K562 (cell line): ENCODE results near the gene C2. TPM values are rescaled to one million over a fixed set of nuclear protein-coding genes. Genes with fewer than 3 reads are reported as not detected.
A peak's percentile ranks its signal among the peaks of the same experiment; 100 is the strongest.

Experiments
- BHLHE40 ChIP-seq: IDR thresholded peaks from 2 replicates; pipeline ENCODE4 v1.6.1; 2011; ENCODE audit warnings: low read length, improper control_type of control experiment
- E4F1 ChIP-seq: fragments of 250-450 bp; sonication (Bioruptor Pico); IDR thresholded peaks from 2 replicates; pipeline ENCODE4 v1.5.0; 2021; ENCODE audit warnings: mild to moderate bottlenecking, borderline replicate concordance
- ETV6 ChIP-seq, 3 experiments: fragments of 150-350 bp in 1 of 3; sonication (generic) in 1 of 3; formaldehyde crosslinking in 1 of 3; IDR thresholded peaks; 2 replicates each; pipeline versions ENCODE4 v1.6.1 to v1.8.0; 2014 to 2022; ENCODE audit warnings: borderline replicate concordance in 2 of 3, low read depth in 2 of 3, antibody characterized with exemption in 1 of 3, low read length in 1 of 3, mild to moderate bottlenecking in 1 of 3, missing genetic modification reagents in 1 of 3
- KDM5B ChIP-seq: fragments of 200-600 bp; sonication (generic); IDR thresholded peaks from 2 replicates; pipeline ENCODE4 v1.6.1; 2012; ENCODE audit warnings: low read depth, mild to moderate bottlenecking, moderate library complexity, low read length, control low read depth, inconsistent platforms; ENCODE audit not compliant: insufficient replicate concordance
- PHF20 ChIP-seq: fragments of 450-650 bp; IDR thresholded peaks from 2 replicates; pipeline ENCODE4 v1.6.1; 2018; ENCODE audit not compliant: partially characterized antibody
- ZNF282 ChIP-seq: sonication (generic); formaldehyde crosslinking; IDR thresholded peaks from 2 replicates; pipeline ENCODE4 v1.8.1; 2023; ENCODE audit warnings: missing genetic modification reagents
- polyA plus RNA-seq, 8 experiments: library from polyadenylated mRNA; depleted of rRNA in 4 of 8; stranded (reverse) in 5 of 8; unstranded in 3 of 8; fragments of >200 nt; fragmentation: Nextera tagmentation in 2 of 8; fragmentation: Illumina TruSeq in 1 of 8; extraction: Ambion mirVana in 2 of 8; extraction: Trizol in 1 of 8; gene quantifications; 2 replicates each; pipeline versions ENCODE4 v1.2.1 to v1.2.3, GENCODE V29; 2011 to 2014; ENCODE audit warnings: inconsistent platforms in 1 of 8, missing spikeins in 1 of 8
- total RNA-seq, 7 experiments: library from RNA; depleted of rRNA in 6 of 7; stranded (reverse); fragments of >200 nt in 6 of 7; fragmentation: Illumina TruSeq in 2 of 7; extraction: Trizol in 2 of 7; gene quantifications; 2 replicates each; pipeline versions ENCODE4 v1.2.1 to v1.2.3, GENCODE V29; 2011 to 2021; ENCODE audit warnings: low replicate concordance in 1 of 7
- TF ChIP-seq, protein P1 (sequence below): fragments of 450-650 bp; formaldehyde crosslinking; IDR thresholded peaks from 2 replicates; pipeline ENCODE4 v1.4.0; 2022; ENCODE audit warnings: mild to moderate bottlenecking, moderate library complexity

C2 gene
- total and polyA plus RNA-seq, 9 of the 15 experiments (the other 6 are each of a cell fraction or from before 2014, with no cell fraction given), result 0.05 to 1.1 (median 0.39) TPM; not detected in 1

DNA sequence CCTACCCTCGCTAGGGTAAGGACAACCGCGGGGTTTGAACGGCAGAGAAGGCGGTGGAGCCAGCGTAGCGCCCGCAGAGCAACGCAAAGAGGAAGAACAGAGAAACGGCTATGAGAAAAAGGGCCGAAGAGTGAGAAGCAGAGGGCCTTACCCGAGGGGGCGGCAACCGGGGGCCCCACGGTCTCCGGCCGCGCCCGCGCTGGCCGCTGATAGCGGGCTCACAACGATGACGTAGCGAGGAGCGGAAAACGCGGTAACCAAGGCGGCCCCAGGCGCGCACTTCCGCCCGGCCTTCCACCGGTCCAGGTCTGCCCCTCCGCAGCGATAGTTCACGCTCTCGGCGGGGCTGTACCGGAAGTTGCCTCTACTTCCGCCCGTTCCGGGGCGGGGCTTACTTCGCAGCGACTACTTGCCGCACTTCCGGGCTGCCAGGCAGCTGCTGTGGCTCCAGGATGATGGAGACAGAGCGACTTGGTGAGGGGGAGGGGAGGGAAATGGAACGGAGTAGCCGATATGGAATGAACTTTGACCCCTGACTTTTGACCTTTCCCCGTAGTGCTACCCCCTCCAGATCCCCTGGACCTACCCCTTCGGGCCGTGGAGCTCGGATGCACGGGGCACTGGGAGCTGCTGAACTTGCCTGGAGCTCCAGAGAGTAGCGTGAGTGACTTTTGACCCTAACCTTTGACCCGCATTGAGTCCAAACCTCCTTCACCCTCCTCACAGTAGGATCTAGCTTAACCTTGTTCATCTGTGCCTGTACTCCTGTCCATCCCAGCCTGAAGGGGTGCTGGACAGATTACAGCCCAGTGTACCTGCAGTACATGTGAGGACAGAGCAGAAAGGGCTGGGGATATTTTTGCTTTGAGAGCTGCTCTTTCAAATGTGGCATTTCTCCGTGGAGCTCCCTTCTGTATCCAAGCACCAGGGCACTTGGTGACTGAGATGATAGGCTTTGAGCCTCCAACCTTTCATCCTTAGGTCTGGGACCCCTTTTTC is 31.5 kb downstream of the C2 start, which contains the start of the genes NELFE and SKIC2 (continued):
- TF ChIP-seq PHF20 (peak; percentile 94), BHLHE40 (peak; percentile 59), E4F1 (peak; percentile 41; the same call in 1 of the 2 replicates), ETV6 (IDR thresholded peaks at IDR 0.05; ENCODE audit: borderline replicate concordance in 1 of 2, low read depth in 2 of 2, low read length in 1 of 2) (peak in 1 of 2 experiments; percentile 81; a peak in 1 of 4 replicates), ETV6 (CRISPR knock-in tag; IDR thresholded peaks at IDR 0.05; ENCODE audit: borderline replicate concordance) (no peak), ZNF282 (CRISPR knock-in tag) (no peak), KDM5B (peak; percentile 44)
- TF ChIP-seq, protein P1, sequence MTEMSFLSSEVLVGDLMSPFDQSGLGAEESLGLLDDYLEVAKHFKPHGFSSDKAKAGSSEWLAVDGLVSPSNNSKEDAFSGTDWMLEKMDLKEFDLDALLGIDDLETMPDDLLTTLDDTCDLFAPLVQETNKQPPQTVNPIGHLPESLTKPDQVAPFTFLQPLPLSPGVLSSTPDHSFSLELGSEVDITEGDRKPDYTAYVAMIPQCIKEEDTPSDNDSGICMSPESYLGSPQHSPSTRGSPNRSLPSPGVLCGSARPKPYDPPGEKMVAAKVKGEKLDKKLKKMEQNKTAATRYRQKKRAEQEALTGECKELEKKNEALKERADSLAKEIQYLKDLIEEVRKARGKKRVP, result peak; percentile 70
